ENCODE results near the gene NFATC2.

GRCh38 chr20:51470499-51470820, 72.1 kb downstream of the NFATC2 start:
- TF ChIP-seq CTCF (IDR thresholded peaks at IDR 0.05) (no peak), POLR2A (IDR thresholded peaks at IDR 0.05) (no peak)

Data from breast epithelium (tissue), 3 donors.